ENCODE measurements around the gene KDM1B. TPM values are rescaled to one million over a fixed set of nuclear protein-coding genes. Genes with fewer than 3 reads are reported as not detected.

KDM1B gene
- total and polyA plus RNA-seq, 7 experiments from 2014 or later, result 1.3 to 25.4 (median 8.7) TPM

- intact Hi-C loops (cut with micrococcal nuclease), result loop anchor here in 1 of 2 donors (10.0 kb wide), 1 partner anchor 55 kb away; the partner anchor contains the start of gene DEK
- peaks cover 0 to 12% (median 4%) of the 10 kb centered on the region in 7 donors for H3K4me1 Mint-ChIP-seq
- ATAC-seq (no peak), DNase-seq (no peak)
- Histone ChIP-seq H3K27me3 (ENCODE audit: control insufficient read depth in 2 of 2, insufficient read depth in 2 of 2, low read length in 2 of 2) (no peaks in the 10 kb centered on the region), H3K27ac (ENCODE audit: low read depth, low read length) (no peak overlapping the region), H3K36me3 (ENCODE audit: control insufficient read depth in 2 of 3, insufficient read depth in 3 of 3, low read length in 3 of 3) (peaks cover 0 to 24% (median 9%) of the 10 kb centered on the region in 3 experiments), H3K4me1 (ENCODE audit: control insufficient read depth in 2 of 2, insufficient read depth in 2 of 2, low read length in 2 of 2) (no peaks in the 10 kb centered on the region), H3K4me3 (ENCODE audit: low read length) (no peak overlapping the region), H3K9me3 (ENCODE audit: control insufficient read depth in 2 of 3, low read length in 3 of 3) (no peaks in the 10 kb centered on the region)
- H3K36me3 Mint-ChIP-seq, result peaks cover 7 to 62% (median 24%) of the 10 kb centered on the region in 5 donors
- no peaks in the 10 kb centered on the region for H3K9me3 Mint-ChIP-seq
- no peak overlapping the region for H3K27ac Mint-ChIP-seq
- no peak overlapping the region for H3K4me3 Mint-ChIP-seq
- CTCF ChIA-PET, result no interaction called here
- POLR2A ChIA-PET, result no interaction called here
- no peaks in the 10 kb centered on the region for H3K27me3 Mint-ChIP-seq
Observed at GRCh38 chr6:18209539-18210197, 54.4 kb downstream of the KDM1B start.

- Mint-ChIP-seq H3K4me3 (no peak overlapping the region), H3K27me3 (no peaks in the 10 kb centered on the region), H3K27ac (no peak overlapping the region), H3K36me3 (peaks cover 7 to 62% (median 26%) of the 10 kb centered on the region in 5 donors), H3K4me1 (peaks cover 0 to 15% (median 4%) of the 10 kb centered on the region in 7 donors), H3K9me3 (no peaks in the 10 kb centered on the region)
- intact Hi-C loops (cut with micrococcal nuclease), result loop anchor here in 1 of 2 donors (10.0 kb wide), 1 partner anchor 54 kb away; the partner anchor contains the start of gene DEK
- CTCF ChIA-PET, result no interaction called here
- DNase-seq, result no peak
- Histone ChIP-seq H3K9me3 (ENCODE audit: control insufficient read depth in 2 of 3, low read length in 3 of 3) (no peaks in the 10 kb centered on the region), H3K4me3 (ENCODE audit: low read length) (no peak overlapping the region), H3K27ac (ENCODE audit: low read depth, low read length) (no peak overlapping the region), H3K4me1 (ENCODE audit: control insufficient read depth in 2 of 2, insufficient read depth in 2 of 2, low read length in 2 of 2) (no peaks in the 10 kb centered on the region), H3K27me3 (ENCODE audit: control insufficient read depth in 2 of 2, insufficient read depth in 2 of 2, low read length in 2 of 2) (no peaks in the 10 kb centered on the region), H3K36me3 (ENCODE audit: control insufficient read depth in 2 of 3, insufficient read depth in 3 of 3, low read length in 3 of 3) (peaks cover 0 to 21% (median 11%) of the 10 kb centered on the region in 3 experiments)
- no peak for ATAC-seq
- POLR2A ChIA-PET, result no interaction called here
Observed at GRCh38 chr6:18210707-18211106, 55.5 kb downstream of the KDM1B start.

- POLR2A ChIA-PET, result no interaction called here
- CTCF ChIA-PET, result no interaction called here
- Mint-ChIP-seq H3K36me3 (peaks cover 8 to 64% (median 29%) of the 10 kb centered on the region in 5 donors), H3K4me3 (peak overlapping the region in 1 of 10 donors; percentile 14), H3K27ac (peak overlapping the region in 1 of 9 donors; percentile 13), H3K9me3 (no peaks in the 10 kb centered on the region), H3K4me1 (peaks cover 0 to 16% (median 4%) of the 10 kb centered on the region in 7 donors), H3K27me3 (no peaks in the 10 kb centered on the region)
- intact Hi-C loops (cut with micrococcal nuclease), result loop anchor here in 1 of 2 donors (10.0 kb wide), 1 partner anchor 53 kb away; the partner anchor contains the start of gene DEK
- Histone ChIP-seq H3K9me3 (ENCODE audit: control insufficient read depth in 2 of 3, low read length in 3 of 3) (no peaks in the 10 kb centered on the region), H3K36me3 (ENCODE audit: control insufficient read depth in 2 of 3, insufficient read depth in 3 of 3, low read length in 3 of 3) (peaks cover 0 to 21% (median 9%) of the 10 kb centered on the region in 3 experiments), H3K27me3 (ENCODE audit: control insufficient read depth in 2 of 2, insufficient read depth in 2 of 2, low read length in 2 of 2) (no peaks in the 10 kb centered on the region), H3K4me3 (ENCODE audit: low read length) (no peak overlapping the region), H3K27ac (ENCODE audit: low read depth, low read length) (no peak overlapping the region), H3K4me1 (ENCODE audit: control insufficient read depth in 2 of 2, insufficient read depth in 2 of 2, low read length in 2 of 2) (no peaks in the 10 kb centered on the region)
- ATAC-seq (no peak), DNase-seq (no peak)
Observed at GRCh38 chr6:18211338-18211737, 56.1 kb downstream of the KDM1B start.

- intact Hi-C loops (cut with micrococcal nuclease), result loop anchor here in 1 of 2 donors (10.0 kb wide), 1 partner anchor 53 kb away; the partner anchor contains the start of gene DEK
Observed at GRCh38 chr6:18212231-18212630, 57.0 kb downstream of the KDM1B start.

GRCh38 chr6:18213439-18213838 lies 58.2 kb downstream of the KDM1B start:
- peaks cover 0 to 36% (median 2%) of the 10 kb centered on the region in 3 experiments for H3K36me3 ChIP-seq (ENCODE audit: control insufficient read depth in 2 of 3, insufficient read depth in 3 of 3, low read length in 3 of 3)
- ChIA-PET POLR2A (no interaction called here), CTCF (interaction anchor here (0.8 kb wide), 1 partner anchor 12 kb away, joined by 6 read pairs; no protein-coding TSS in a partner anchor)
- DNase-seq, result peak in 4 of 9 donors; percentile 3 to 9 (median 6)
- Mint-ChIP-seq H3K36me3 (peaks cover 4 to 65% (median 36%) of the 10 kb centered on the region in 5 donors), H3K27ac (peak overlapping the region in 4 of 9 donors; percentile 38 to 90 (median 56)), H3K27me3 (no peaks in the 10 kb centered on the region), H3K4me1 (peaks cover 0 to 16% (median 4%) of the 10 kb centered on the region in 7 donors), H3K9me3 (no peaks in the 10 kb centered on the region), H3K4me3 (peak overlapping the region in 2 of 10 donors; percentile 42 to 52)
- H3K4me1 ChIP-seq (ENCODE audit: control insufficient read depth in 2 of 2, insufficient read depth in 2 of 2, low read length in 2 of 2), result no peaks in the 10 kb centered on the region
- no peaks in the 10 kb centered on the region for H3K27me3 ChIP-seq (ENCODE audit: control insufficient read depth in 2 of 2, insufficient read depth in 2 of 2, low read length in 2 of 2)
- no peak overlapping the region for H3K4me3 ChIP-seq (ENCODE audit: low read length)
- H3K9me3 ChIP-seq (ENCODE audit: control insufficient read depth in 2 of 3, low read length in 3 of 3), result no peaks in the 10 kb centered on the region
- H3K27ac ChIP-seq (ENCODE audit: low read depth, low read length), result no peak overlapping the region
- intact Hi-C loops (cut with micrococcal nuclease), result loop anchor here in 1 of 2 donors (10.0 kb wide), 1 partner anchor 51 kb away; the partner anchor contains the start of gene DEK
- ATAC-seq, result peak; percentile 46

More at GRCh38 chr6:18212231-18212630, 57.0 kb downstream of the KDM1B start:
- Mint-ChIP-seq H3K27ac (peak overlapping the region in 3 of 9 donors; percentile 17 to 48 (median 31)), H3K4me1 (peaks cover 0 to 16% (median 4%) of the 10 kb centered on the region in 7 donors), H3K4me3 (no peak overlapping the region), H3K36me3 (peaks cover 11 to 66% (median 35%) of the 10 kb centered on the region in 5 donors), H3K27me3 (no peaks in the 10 kb centered on the region), H3K9me3 (no peaks in the 10 kb centered on the region)
- ATAC-seq (no peak), DNase-seq (no peak)
- no peak overlapping the region for H3K4me3 ChIP-seq (ENCODE audit: low read length)
- no peak overlapping the region for H3K27ac ChIP-seq (ENCODE audit: low read depth, low read length)
- no peaks in the 10 kb centered on the region for H3K9me3 ChIP-seq (ENCODE audit: control insufficient read depth in 2 of 3, low read length in 3 of 3)
- H3K36me3 ChIP-seq (ENCODE audit: control insufficient read depth in 2 of 3, insufficient read depth in 3 of 3, low read length in 3 of 3), result peaks cover 0 to 28% (median 3%) of the 10 kb centered on the region in 3 experiments
- ChIA-PET POLR2A (no interaction called here), CTCF (no interaction called here)
- no peaks in the 10 kb centered on the region for H3K4me1 ChIP-seq (ENCODE audit: control insufficient read depth in 2 of 2, insufficient read depth in 2 of 2, low read length in 2 of 2)
- no peaks in the 10 kb centered on the region for H3K27me3 ChIP-seq (ENCODE audit: control insufficient read depth in 2 of 2, insufficient read depth in 2 of 2, low read length in 2 of 2)

GRCh38 chr6:18214003-18214402 lies 58.8 kb downstream of the KDM1B start:
- CTCF ChIA-PET, result no interaction called here
- no peak overlapping the region for H3K4me3 ChIP-seq (ENCODE audit: low read length)
- H3K4me1 Mint-ChIP-seq, result peaks cover 0 to 16% (median 4%) of the 10 kb centered on the region in 7 donors

More at GRCh38 chr6:18214003-18214402, 58.8 kb downstream of the KDM1B start:
- peak overlapping the region in 5 of 9 donors; percentile 2 to 90 (median 48) for H3K27ac Mint-ChIP-seq
- no peaks in the 10 kb centered on the region for H3K27me3 Mint-ChIP-seq
- no peak for DNase-seq
- H3K4me3 Mint-ChIP-seq, result peak overlapping the region in 4 of 10 donors; percentile 14 to 52 (median 40)
- Histone ChIP-seq H3K36me3 (ENCODE audit: control insufficient read depth in 2 of 3, insufficient read depth in 3 of 3, low read length in 3 of 3) (peaks cover 0 to 37% (median 2%) of the 10 kb centered on the region in 3 experiments), H3K27me3 (ENCODE audit: control insufficient read depth in 2 of 2, insufficient read depth in 2 of 2, low read length in 2 of 2) (no peaks in the 10 kb centered on the region), H3K4me1 (ENCODE audit: control insufficient read depth in 2 of 2, insufficient read depth in 2 of 2, low read length in 2 of 2) (no peaks in the 10 kb centered on the region), H3K9me3 (ENCODE audit: control insufficient read depth in 2 of 3, low read length in 3 of 3) (no peaks in the 10 kb centered on the region), H3K27ac (ENCODE audit: low read depth, low read length) (no peak overlapping the region)
- POLR2A ChIA-PET, result no interaction called here
- H3K36me3 Mint-ChIP-seq, result peaks cover 5 to 65% (median 40%) of the 10 kb centered on the region in 5 donors
- no peak for ATAC-seq
- intact Hi-C loops (cut with micrococcal nuclease), result loop anchor here in 1 of 2 donors (10.0 kb wide), 1 partner anchor 51 kb away; the partner anchor contains the start of gene DEK
- peaks cover 0 to 2% (median 0%) of the 10 kb centered on the region in 11 donors for H3K9me3 Mint-ChIP-seq

All from naive thymus-derived CD4-positive, alpha-beta T cell (primary cell).